ENCODE results near the gene TYROBP.
A peak's percentile ranks its signal among the peaks of the same experiment; 100 is the strongest.

The TYROBP gene

GRCh38 chr19:35869327-35870123 lies 38.6 kb downstream of the TYROBP start:
- peak; percentile 52 for DNase-seq

- no peak for DNase-seq
Observed at GRCh38 chr19:35868823-35869326, 39.2 kb downstream of the TYROBP start.

- peak; percentile 73 for DNase-seq
Observed at GRCh38 chr19:35868172-35868822, 39.8 kb downstream of the TYROBP start, which contains the start of gene APLP1. Gene APLP1, plus strand, starts transcription at chr19:35868574. Its CDS starts 63 bp downstream, at chr19:35868637.

GRCh38 chr19:35863018-35863417 lies 45.1 kb downstream of the TYROBP start:
- no peak for DNase-seq

GRCh38 chr19:35862528-35862927 lies 45.6 kb downstream of the TYROBP start:
- DNase-seq: no peak

- no peak for DNase-seq
Observed at GRCh38 chr19:35861640-35862160, 46.4 kb downstream of the TYROBP start.

- no peak for DNase-seq
Observed at GRCh38 chr19:35860818-35861639, 47.1 kb downstream of the TYROBP start.

- no peak for DNase-seq
Observed at GRCh38 chr19:35860436-35860817, 47.7 kb downstream of the TYROBP start.

- DNase-seq: no peak
Observed at GRCh38 chr19:35859414-35859813, 48.7 kb downstream of the TYROBP start.

- DNase-seq: no peak
Observed at GRCh38 chr19:35858311-35858710, 49.8 kb downstream of the TYROBP start.

GRCh38 chr19:35856546-35857149 lies 51.4 kb downstream of the TYROBP start, which contains the start of gene KIRREL2:
Gene KIRREL2, plus strand, starts transcription at chr19:35856911. Its CDS starts 209 bp downstream, at chr19:35857120.
- DNase-seq: peak; percentile 36

Data from right hindlimb (tissue), 1 donor.